HG03571 (cell line): Measurements from ENCODE around the gene UROS.

ENCODE experiments used
- ATAC-seq: cut with Tn5 transposase; IDR thresholded peaks from one replicate; pipeline ENCODE4 v1.9.1; 2021; ENCODE audit not compliant: unreplicated experiment

Gene UROS

GRCh38 chr10:125768219-125768855 is 54.7 kb downstream of the UROS start:
- ATAC-seq: no peak

GRCh38 chr10:125766511-125766910 is 56.5 kb downstream of the UROS start:
- ATAC-seq: no peak

GRCh38 chr10:125765835-125766234 is 57.2 kb downstream of the UROS start:
- no peak for ATAC-seq

GRCh38 chr10:125762692-125763648 is 60.1 kb downstream of the UROS start:
- ATAC-seq: no peak

- ATAC-seq: no peak
Observed at GRCh38 chr10:125761961-125762360, 61.1 kb downstream of the UROS start.

- no peak for ATAC-seq
Observed at GRCh38 chr10:125757742-125758141, 65.3 kb downstream of the UROS start.

GRCh38 chr10:125756853-125757487 is 66.1 kb downstream of the UROS start:
- no peak for ATAC-seq

GRCh38 chr10:125756196-125756595 is 66.9 kb downstream of the UROS start:
- no peak for ATAC-seq

GRCh38 chr10:125747417-125747816 is 75.6 kb downstream of the UROS start:
- ATAC-seq: no peak

GRCh38 chr10:125744909-125745308 is 78.1 kb downstream of the UROS start:
- no peak for ATAC-seq

- ATAC-seq: no peak
Observed at GRCh38 chr10:125742465-125742864, 80.6 kb downstream of the UROS start.

- ATAC-seq: no peak
Observed at GRCh38 chr10:125739994-125740679, 82.9 kb downstream of the UROS start.
